ENCODE data around the gene KCNG3. TPM values are rescaled to one million over a fixed set of nuclear protein-coding genes. Genes with fewer than 3 reads are reported as not detected.

KCNG3 gene
- total RNA-seq, 6 experiments from 2014 or later: not detected

DNA sequence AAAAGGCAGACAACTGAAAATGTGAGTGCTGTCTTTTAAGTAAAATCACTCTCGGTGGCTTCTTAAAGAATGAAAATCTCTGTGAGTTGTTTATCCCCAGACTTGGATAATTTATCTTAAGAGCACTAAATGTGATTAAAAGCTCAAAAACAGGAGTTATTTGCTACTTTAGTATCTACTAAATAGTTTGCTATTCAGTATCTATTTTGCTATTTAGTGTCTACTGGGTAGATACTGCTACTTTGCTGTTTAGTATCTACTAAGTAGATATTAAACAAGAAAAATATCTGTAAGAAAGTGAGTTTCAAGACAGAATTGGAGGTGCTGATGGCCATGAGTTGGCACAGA lies 1.4 kb upstream of the KCNG3 start:
- peaks cover 12% of the 10 kb centered on the region for H3K4me1 Mint-ChIP-seq (ENCODE audit: low read depth)
- peaks cover 22% of the 10 kb centered on the region for H3K27me3 Mint-ChIP-seq (ENCODE audit: insufficient read depth)
- no peak overlapping the region for H3K27ac Mint-ChIP-seq
- H3K36me3 Mint-ChIP-seq (ENCODE audit: low read depth): no peaks in the 10 kb centered on the region
- H3K9me3 Mint-ChIP-seq: no peaks in the 10 kb centered on the region
- DNase-seq: no peak
- TF ChIP-seq, protein P1, sequence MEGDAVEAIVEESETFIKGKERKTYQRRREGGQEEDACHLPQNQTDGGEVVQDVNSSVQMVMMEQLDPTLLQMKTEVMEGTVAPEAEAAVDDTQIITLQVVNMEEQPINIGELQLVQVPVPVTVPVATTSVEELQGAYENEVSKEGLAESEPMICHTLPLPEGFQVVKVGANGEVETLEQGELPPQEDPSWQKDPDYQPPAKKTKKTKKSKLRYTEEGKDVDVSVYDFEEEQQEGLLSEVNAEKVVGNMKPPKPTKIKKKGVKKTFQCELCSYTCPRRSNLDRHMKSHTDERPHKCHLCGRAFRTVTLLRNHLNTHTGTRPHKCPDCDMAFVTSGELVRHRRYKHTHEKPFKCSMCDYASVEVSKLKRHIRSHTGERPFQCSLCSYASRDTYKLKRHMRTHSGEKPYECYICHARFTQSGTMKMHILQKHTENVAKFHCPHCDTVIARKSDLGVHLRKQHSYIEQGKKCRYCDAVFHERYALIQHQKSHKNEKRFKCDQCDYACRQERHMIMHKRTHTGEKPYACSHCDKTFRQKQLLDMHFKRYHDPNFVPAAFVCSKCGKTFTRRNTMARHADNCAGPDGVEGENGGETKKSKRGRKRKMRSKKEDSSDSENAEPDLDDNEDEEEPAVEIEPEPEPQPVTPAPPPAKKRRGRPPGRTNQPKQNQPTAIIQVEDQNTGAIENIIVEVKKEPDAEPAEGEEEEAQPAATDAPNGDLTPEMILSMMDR (IDR thresholded peaks at IDR 0.05): peak; percentile 38
- peak overlapping the region; percentile 87; the same call in 1 of the 2 replicates for H3K4me3 Mint-ChIP-seq

DNA sequence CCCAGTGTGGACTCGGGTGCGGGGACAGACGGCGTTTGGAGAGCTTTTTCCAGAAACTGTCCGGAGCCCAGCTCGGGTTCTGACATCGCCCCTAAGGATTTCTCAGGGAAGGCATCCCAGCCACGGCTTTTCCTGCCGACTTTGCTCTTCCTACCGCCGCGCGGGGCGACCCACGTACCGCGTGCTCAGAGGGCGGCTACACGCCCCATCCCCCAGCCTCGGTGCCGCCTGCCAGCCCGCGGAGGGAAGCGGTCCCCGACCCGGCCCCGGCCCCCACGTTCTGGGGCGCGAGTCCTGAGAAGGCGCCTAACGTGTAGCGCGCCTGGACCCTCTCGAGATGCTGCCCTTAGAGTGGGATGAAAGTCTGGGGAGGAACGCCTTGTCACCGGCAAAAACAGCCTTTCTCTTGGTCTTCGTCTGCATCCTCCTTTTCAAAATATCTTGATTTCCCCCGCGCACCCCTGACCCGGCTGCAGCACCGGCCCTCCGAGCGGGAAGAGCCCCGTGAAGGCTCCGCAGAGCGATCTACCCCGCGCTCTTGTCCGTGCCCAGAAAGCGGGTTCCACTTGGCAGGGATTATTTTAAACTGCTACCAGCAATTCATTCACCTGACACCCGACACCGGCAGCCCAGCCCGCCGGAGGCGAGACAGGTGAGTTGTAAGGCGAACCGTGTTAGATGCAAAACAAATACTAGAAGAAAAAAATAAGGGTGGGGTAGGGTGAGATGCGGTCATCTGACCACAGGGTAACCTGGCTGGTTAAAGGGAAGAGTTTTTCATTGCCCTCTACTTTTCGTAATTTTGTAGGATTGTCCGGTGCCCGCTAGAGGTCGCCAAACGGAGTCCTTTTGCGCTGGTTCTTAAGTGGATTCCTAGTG lies 812 bp upstream of the KCNG3 start:
- DNase-seq: peak; percentile 58
- Mint-ChIP-seq H3K27ac (no peak overlapping the region), H3K4me3 (peak overlapping the region; percentile 87), H3K4me1 (ENCODE audit: low read depth) (peaks cover 12% of the 10 kb centered on the region), H3K36me3 (ENCODE audit: low read depth) (no peaks in the 10 kb centered on the region), H3K9me3 (no peaks in the 10 kb centered on the region), H3K27me3 (ENCODE audit: insufficient read depth) (peaks cover 18% of the 10 kb centered on the region)
- TF ChIP-seq, protein P1 (IDR thresholded peaks at IDR 0.05): peak; percentile 96

GRCh38 chr2:42492691-42493467 lies 903 bp downstream of the KCNG3 start:
- Mint-ChIP-seq H3K27me3 (ENCODE audit: insufficient read depth) (peaks cover 18% of the 10 kb centered on the region), H3K9me3 (no peaks in the 10 kb centered on the region), H3K4me1 (ENCODE audit: low read depth) (peaks cover 12% of the 10 kb centered on the region), H3K4me3 (no peak overlapping the region), H3K27ac (no peak overlapping the region), H3K36me3 (ENCODE audit: low read depth) (no peaks in the 10 kb centered on the region)
- DNase-seq: no peak
- TF ChIP-seq, protein P1 (IDR thresholded peaks at IDR 0.05): no peak

DNA sequence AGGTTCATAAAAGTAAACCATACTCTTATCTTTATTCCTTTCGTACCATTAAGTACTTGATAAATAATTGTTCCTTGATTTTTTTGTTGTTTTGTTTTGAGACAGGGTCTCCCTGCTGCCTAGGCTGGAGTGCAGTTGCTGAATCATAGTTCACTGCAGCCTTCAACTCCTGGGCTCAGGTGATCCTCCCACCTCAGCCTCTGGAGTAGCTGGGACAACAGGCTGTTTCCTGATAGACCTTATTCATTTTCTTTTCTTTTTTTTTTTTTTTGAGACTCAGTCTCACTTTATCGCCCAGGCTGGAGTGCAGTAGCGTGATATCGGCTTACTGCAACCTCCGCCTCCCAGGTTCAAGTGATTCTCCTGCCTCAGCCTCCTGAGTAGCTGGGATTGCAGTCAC lies 5.5 kb downstream of the KCNG3 start:
- no peaks in the 10 kb centered on the region for H3K4me1 Mint-ChIP-seq (ENCODE audit: low read depth)
- no peak for DNase-seq
- H3K27me3 Mint-ChIP-seq (ENCODE audit: insufficient read depth): peaks cover 11% of the 10 kb centered on the region
- no peaks in the 10 kb centered on the region for H3K9me3 Mint-ChIP-seq
- TF ChIP-seq, protein P1 (IDR thresholded peaks at IDR 0.05): no peak
- H3K4me3 Mint-ChIP-seq: no peak overlapping the region
- no peaks in the 10 kb centered on the region for H3K36me3 Mint-ChIP-seq (ENCODE audit: low read depth)
- H3K27ac Mint-ChIP-seq: no peak overlapping the region

DNA sequence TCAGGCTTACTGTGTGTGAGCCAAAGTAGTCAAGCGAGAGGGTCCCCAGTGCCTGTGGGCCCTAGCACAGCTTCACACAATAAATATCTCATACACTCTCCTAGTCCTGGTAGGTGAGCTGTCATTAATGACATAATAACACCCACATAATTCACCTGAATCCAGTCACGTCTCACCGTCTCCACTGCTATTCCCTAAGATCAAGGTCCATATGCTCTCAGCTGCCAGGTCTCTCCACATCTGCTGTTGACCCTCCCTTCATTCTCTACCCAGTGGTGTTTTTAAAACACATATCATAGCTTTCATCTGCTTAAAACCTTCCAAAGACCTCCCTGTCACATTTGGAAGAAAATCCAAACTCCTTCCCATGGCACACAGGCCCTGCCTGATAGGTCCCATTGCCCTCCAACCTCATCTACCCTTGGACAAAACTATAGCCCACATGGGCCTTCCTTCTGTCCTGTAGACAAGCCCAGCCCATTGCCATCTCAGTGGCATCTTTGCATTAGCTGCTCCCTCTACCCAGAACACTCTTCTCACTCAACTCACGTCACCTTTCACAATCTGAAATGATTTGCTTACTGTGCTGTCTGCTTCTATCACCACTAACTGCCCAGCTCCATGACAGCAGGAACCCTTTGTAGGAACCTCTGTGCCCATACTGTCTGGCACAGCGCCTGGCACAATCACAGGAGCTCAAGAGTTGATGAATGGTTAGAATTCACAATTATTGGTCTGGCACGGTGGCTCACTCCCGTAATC lies 7.5 kb downstream of the KCNG3 start:
- H3K27ac Mint-ChIP-seq: no peak overlapping the region
- TF ChIP-seq, protein P1 (IDR thresholded peaks at IDR 0.05): no peak
- H3K27me3 Mint-ChIP-seq (ENCODE audit: insufficient read depth): peaks cover 6% of the 10 kb centered on the region
- H3K4me3 Mint-ChIP-seq: no peak overlapping the region
- H3K4me1 Mint-ChIP-seq (ENCODE audit: low read depth): no peaks in the 10 kb centered on the region
- no peak for DNase-seq
- H3K9me3 Mint-ChIP-seq: no peaks in the 10 kb centered on the region
- no peaks in the 10 kb centered on the region for H3K36me3 Mint-ChIP-seq (ENCODE audit: low read depth)
